SK-N-SH treated with all-trans-retinoic acid at 6 μM for 48 hours (cell line): ENCODE results near the gene ANO6.

ENCODE experiments used
- ATAC-seq: fragments of 200-7000 bp; cut with Tn5 transposase; 3 replicates; pipeline ENCODE4 v1.9.1; 2020; ENCODE audit warnings: mild to moderate bottlenecking, moderate library complexity
- ARNTL ChIP-seq: fragments of 450-650 bp; formaldehyde crosslinking; IDR thresholded peaks from 2 replicates; pipeline ENCODE4 v1.5.0; 2020; ENCODE audit warnings: low read depth, mild to moderate bottlenecking, moderate library complexity, borderline replicate concordance
- BACH2 ChIP-seq: fragments of 250-450 bp; sonication (Bioruptor Pico); IDR thresholded peaks from 2 replicates; pipeline ENCODE4 v1.9.0; 2021; ENCODE audit warnings: mild to moderate bottlenecking, borderline replicate concordance
- CSDC2 ChIP-seq: fragments of 250-450 bp; sonication (Bioruptor Pico); IDR thresholded peaks from 2 replicates; pipeline ENCODE4 v1.5.0; 2020; ENCODE audit warnings: mild to moderate bottlenecking, moderate library complexity
- CSRNP3 ChIP-seq: fragments of 250-450 bp; sonication (Bioruptor Pico); IDR thresholded peaks from 2 replicates; pipeline ENCODE4 v1.5.1; 2021; ENCODE audit warnings: mild to moderate bottlenecking, moderate library complexity
- ISL1 ChIP-seq: fragments of 250-450 bp; sonication (Bioruptor Pico); IDR thresholded peaks from 2 replicates; pipeline ENCODE4 v2.1.2; 2022; ENCODE audit warnings: mild to moderate bottlenecking, moderate library complexity
- OSR1 ChIP-seq: fragments of 250-450 bp; sonication (Bioruptor Pico); IDR thresholded peaks from 2 replicates; pipeline ENCODE4 v1.8.0; 2022; ENCODE audit warnings: moderate library complexity, mild to moderate bottlenecking, inconsistent platforms
- PATZ1 ChIP-seq: fragments of 250-450 bp; sonication (Bioruptor Pico); IDR thresholded peaks from 2 replicates; pipeline ENCODE4 v1.8.0; 2020; ENCODE audit warnings: mild to moderate bottlenecking, moderate library complexity, borderline replicate concordance
- PPARA ChIP-seq: fragments of 250-450 bp; sonication (Bioruptor Pico); IDR thresholded peaks from 2 replicates; pipeline ENCODE4 v1.5.0; 2020; ENCODE audit warnings: mild to moderate bottlenecking, borderline replicate concordance
- RARB ChIP-seq: fragments of 250-450 bp; sonication (Bioruptor Pico); IDR thresholded peaks from 2 replicates; pipeline ENCODE4 v1.8.0; 2021; ENCODE audit warnings: mild to moderate bottlenecking, moderate library complexity
- SNAI2 ChIP-seq: fragments of 250-450 bp; sonication (Bioruptor Pico); IDR thresholded peaks from 2 replicates; pipeline ENCODE4 v1.5.0; 2020; ENCODE audit warnings: mild to moderate bottlenecking, moderate library complexity
- TCF4 ChIP-seq: fragments of 250-450 bp; sonication (Bioruptor Pico); IDR thresholded peaks from 2 replicates; pipeline ENCODE4 v1.8.0; 2021; ENCODE audit warnings: mild to moderate bottlenecking, moderate library complexity, borderline replicate concordance
- TOX ChIP-seq: fragments of 250-450 bp; sonication (Bioruptor Pico); IDR thresholded peaks from 2 replicates; pipeline ENCODE4 v1.8.0; 2021; ENCODE audit warnings: mild to moderate bottlenecking, moderate library complexity, borderline replicate concordance
- TSHZ2 ChIP-seq: fragments of 250-450 bp; sonication (Bioruptor Pico); IDR thresholded peaks from 2 replicates; pipeline ENCODE4 v1.5.0; 2020; ENCODE audit warnings: mild to moderate bottlenecking, moderate library complexity
- ZFP30 ChIP-seq: fragments of 450-650 bp; formaldehyde crosslinking; IDR thresholded peaks from 2 replicates; pipeline ENCODE4 v1.5.0; 2022; ENCODE audit warnings: mild to moderate bottlenecking, moderate library complexity
- TF ChIP-seq, protein P1 (sequence below): fragments of 250-450 bp; sonication (Bioruptor Pico); IDR thresholded peaks from 2 replicates; pipeline ENCODE4 v1.8.0; 2021; ENCODE audit warnings: low read depth, mild to moderate bottlenecking, moderate library complexity, borderline replicate concordance
- TF ChIP-seq, protein P2 (sequence below): fragments of 250-450 bp; sonication (Bioruptor Pico); IDR thresholded peaks from 2 replicates; pipeline ENCODE4 v1.5.1; 2020; ENCODE audit warnings: low read depth, mild to moderate bottlenecking, moderate library complexity

Gene ANO6

GRCh38 chr12:45458854-45459807, 243.2 kb downstream of the ANO6 start:
- ATAC-seq, result no peak
- TF ChIP-seq PATZ1 (CRISPR knock-in tag), result no peak
- no peak for TF ChIP-seq ARNTL (CRISPR knock-in tag)
- no peak for TF ChIP-seq CSRNP3 (CRISPR knock-in tag)
- TF ChIP-seq, protein P1, sequence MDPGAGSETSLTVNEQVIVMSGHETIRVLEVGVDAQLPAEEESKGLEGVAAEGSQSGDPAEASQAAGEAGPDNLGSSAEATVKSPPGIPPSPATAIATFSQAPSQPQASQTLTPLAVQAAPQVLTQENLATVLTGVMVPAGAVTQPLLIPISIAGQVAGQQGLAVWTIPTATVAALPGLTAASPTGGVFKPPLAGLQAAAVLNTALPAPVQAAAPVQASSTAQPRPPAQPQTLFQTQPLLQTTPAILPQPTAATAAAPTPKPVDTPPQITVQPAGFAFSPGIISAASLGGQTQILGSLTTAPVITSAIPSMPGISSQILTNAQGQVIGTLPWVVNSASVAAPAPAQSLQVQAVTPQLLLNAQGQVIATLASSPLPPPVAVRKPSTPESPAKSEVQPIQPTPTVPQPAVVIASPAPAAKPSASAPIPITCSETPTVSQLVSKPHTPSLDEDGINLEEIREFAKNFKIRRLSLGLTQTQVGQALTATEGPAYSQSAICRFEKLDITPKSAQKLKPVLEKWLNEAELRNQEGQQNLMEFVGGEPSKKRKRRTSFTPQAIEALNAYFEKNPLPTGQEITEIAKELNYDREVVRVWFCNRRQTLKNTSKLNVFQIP (CRISPR knock-in tag), result no peak
- no peak for TF ChIP-seq SNAI2 (CRISPR knock-in tag)
- TF ChIP-seq BACH2, result no peak
- TF ChIP-seq RARB (CRISPR knock-in tag), result no peak
- TF ChIP-seq TCF4 (CRISPR knock-in tag), result no peak

GRCh38 chr12:45462506-45462905, 246.6 kb downstream of the ANO6 start:
- no peak for TF ChIP-seq OSR1 (CRISPR knock-in tag)
- TF ChIP-seq, protein P1 (CRISPR knock-in tag), result no peak
- TF ChIP-seq PPARA, result no peak
- TF ChIP-seq PATZ1 (CRISPR knock-in tag), result no peak
- TF ChIP-seq ZFP30, result no peak
- no peak for TF ChIP-seq CSRNP3 (CRISPR knock-in tag)
- no peak for TF ChIP-seq ISL1 (CRISPR knock-in tag)
- TF ChIP-seq, protein P2, sequence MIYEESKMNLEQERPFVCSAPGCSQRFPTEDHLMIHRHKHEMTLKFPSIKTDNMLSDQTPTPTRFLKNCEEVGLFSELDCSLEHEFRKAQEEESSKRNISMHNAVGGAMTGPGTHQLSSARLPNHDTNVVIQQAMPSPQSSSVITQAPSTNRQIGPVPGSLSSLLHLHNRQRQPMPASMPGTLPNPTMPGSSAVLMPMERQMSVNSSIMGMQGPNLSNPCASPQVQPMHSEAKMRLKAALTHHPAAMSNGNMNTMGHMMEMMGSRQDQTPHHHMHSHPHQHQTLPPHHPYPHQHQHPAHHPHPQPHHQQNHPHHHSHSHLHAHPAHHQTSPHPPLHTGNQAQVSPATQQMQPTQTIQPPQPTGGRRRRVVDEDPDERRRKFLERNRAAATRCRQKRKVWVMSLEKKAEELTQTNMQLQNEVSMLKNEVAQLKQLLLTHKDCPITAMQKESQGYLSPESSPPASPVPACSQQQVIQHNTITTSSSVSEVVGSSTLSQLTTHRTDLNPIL (CRISPR knock-in tag), result no peak
- no peak for TF ChIP-seq RARB (CRISPR knock-in tag)
- no peak for TF ChIP-seq CSDC2
- no peak for TF ChIP-seq SNAI2 (CRISPR knock-in tag)
- ATAC-seq, result no peak

DNA sequence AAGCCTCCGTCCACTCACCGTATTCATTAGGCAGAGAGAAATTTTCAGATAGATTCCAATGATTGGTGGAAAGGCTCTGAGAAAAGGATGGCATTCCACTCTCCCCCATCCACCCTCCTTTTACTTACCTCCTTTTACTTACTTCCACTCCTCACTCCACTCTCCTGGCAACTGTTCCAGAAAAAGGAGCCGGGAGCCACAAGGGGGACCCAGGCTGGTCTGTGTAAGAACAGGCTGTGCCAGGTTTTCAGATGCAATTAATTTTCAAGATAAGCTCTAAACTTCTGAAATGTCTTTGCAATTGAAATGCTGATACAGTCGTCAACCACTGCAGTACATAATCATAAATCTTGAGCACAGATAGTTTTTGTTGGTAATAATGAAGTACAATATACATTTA, 248.8 kb downstream of the ANO6 start:
- peak; percentile 61; the same call in 2 of the 3 replicates for ATAC-seq
- TF ChIP-seq TOX, result no peak
- peak; percentile 56; the same call in 1 of the 2 replicates for TF ChIP-seq TSHZ2 (CRISPR knock-in tag)
- no peak for TF ChIP-seq PATZ1 (CRISPR knock-in tag)
- TF ChIP-seq PPARA, result no peak
- TF ChIP-seq OSR1 (CRISPR knock-in tag), result no peak
- no peak for TF ChIP-seq ISL1 (CRISPR knock-in tag)
- TF ChIP-seq ZFP30, result no peak
